ENCODE data around the gene NOX4.
"Not testable (repeated sequence)": the region's sequence is repeated elsewhere in the genome, so short reads cannot be mapped to it uniquely, and the experiment has no call there.

DNA sequence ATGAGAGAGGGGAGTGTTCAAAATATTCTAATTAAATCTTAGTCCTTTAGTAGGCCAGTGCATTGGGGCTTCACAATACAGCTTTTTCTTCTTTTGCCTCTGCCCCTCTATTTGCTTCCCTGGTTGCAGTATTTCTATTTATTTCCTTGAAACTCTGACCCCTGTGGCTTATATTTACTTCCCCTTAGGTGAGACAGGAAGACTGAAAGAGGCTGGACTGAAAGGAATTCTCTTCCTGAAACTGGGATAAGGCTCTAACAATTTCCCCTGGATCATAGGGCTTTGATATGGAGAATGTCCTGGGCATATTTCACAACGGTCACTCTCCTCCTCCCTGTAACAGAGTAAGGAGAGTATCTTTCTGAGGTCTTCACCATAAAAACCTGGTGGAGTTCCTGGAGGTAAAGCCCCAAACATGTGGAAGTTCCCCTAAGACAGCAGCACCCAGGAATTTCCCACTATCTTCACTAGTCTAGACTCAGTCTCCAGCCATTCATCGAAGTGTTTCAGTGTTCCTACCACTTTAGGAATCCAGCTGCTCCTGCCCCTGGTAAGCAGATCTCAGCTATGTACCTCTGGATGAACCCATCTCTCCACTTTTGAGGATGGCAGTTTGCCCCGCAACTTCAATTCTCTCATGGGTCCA lies 210.0 kb downstream of the NOX4 start:
- TF ChIP-seq, protein P1, sequence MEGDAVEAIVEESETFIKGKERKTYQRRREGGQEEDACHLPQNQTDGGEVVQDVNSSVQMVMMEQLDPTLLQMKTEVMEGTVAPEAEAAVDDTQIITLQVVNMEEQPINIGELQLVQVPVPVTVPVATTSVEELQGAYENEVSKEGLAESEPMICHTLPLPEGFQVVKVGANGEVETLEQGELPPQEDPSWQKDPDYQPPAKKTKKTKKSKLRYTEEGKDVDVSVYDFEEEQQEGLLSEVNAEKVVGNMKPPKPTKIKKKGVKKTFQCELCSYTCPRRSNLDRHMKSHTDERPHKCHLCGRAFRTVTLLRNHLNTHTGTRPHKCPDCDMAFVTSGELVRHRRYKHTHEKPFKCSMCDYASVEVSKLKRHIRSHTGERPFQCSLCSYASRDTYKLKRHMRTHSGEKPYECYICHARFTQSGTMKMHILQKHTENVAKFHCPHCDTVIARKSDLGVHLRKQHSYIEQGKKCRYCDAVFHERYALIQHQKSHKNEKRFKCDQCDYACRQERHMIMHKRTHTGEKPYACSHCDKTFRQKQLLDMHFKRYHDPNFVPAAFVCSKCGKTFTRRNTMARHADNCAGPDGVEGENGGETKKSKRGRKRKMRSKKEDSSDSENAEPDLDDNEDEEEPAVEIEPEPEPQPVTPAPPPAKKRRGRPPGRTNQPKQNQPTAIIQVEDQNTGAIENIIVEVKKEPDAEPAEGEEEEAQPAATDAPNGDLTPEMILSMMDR (IDR thresholded peaks at IDR 0.05): not testable (repeated sequence)
- TF ChIP-seq POLR2A (IDR thresholded peaks at IDR 0.05): not testable (repeated sequence)

Data from esophagus squamous epithelium (tissue), 4 donors.